GM21447 (cell line): Measurements from ENCODE around the gene IPO11.
"Not testable (repeated sequence)": the region's sequence is repeated elsewhere in the genome, so short reads cannot be mapped to it uniquely, and the experiment has no call there.

ENCODE experiments used
- ATAC-seq: cut with Tn5 transposase; IDR thresholded peaks from one replicate; pipeline ENCODE4 v1.9.1; 2021; ENCODE audit not compliant: unreplicated experiment

Gene IPO11

GRCh38 chr5:62596096-62596495 is 183.5 kb downstream of the IPO11 start:
- ATAC-seq = no peak

GRCh38 chr5:62596691-62597090 is 184.1 kb downstream of the IPO11 start:
- no peak for ATAC-seq

GRCh38 chr5:62597314-62597713 is 184.8 kb downstream of the IPO11 start:
- no peak for ATAC-seq

- ATAC-seq = no peak
Observed at GRCh38 chr5:62600560-62601252, 188.1 kb downstream of the IPO11 start.

- no peak for ATAC-seq
Observed at GRCh38 chr5:62603934-62604333, 191.4 kb downstream of the IPO11 start.

- no peak for ATAC-seq
Observed at GRCh38 chr5:62605638-62606037, 193.1 kb downstream of the IPO11 start.

- no peak for ATAC-seq
Observed at GRCh38 chr5:62606878-62607277, 194.3 kb downstream of the IPO11 start.

GRCh38 chr5:62607615-62608014 is 195.1 kb downstream of the IPO11 start:
- no peak for ATAC-seq

GRCh38 chr5:62608529-62609511 is 196.3 kb downstream of the IPO11 start:
- ATAC-seq = no peak

- ATAC-seq = no peak
Observed at GRCh38 chr5:62614355-62614754, 201.8 kb downstream of the IPO11 start.

GRCh38 chr5:62616615-62617277 is 204.2 kb downstream of the IPO11 start:
- ATAC-seq = no peak

- ATAC-seq = no peak
Observed at GRCh38 chr5:62617943-62618342, 205.4 kb downstream of the IPO11 start.

GRCh38 chr5:62620761-62621160 is 208.2 kb downstream of the IPO11 start:
- no peak for ATAC-seq

GRCh38 chr5:62621280-62621679 is 208.7 kb downstream of the IPO11 start:
- no peak for ATAC-seq

GRCh38 chr5:62623271-62623670 is 210.7 kb downstream of the IPO11 start:
- no peak for ATAC-seq

- ATAC-seq = not testable (repeated sequence)
Observed at GRCh38 chr5:62624436-62624835, 211.9 kb downstream of the IPO11 start.

GRCh38 chr5:62626534-62626933 is 214.0 kb downstream of the IPO11 start:
- ATAC-seq = no peak

- no peak for ATAC-seq
Observed at GRCh38 chr5:62627121-62627520, 214.6 kb downstream of the IPO11 start.

GRCh38 chr5:62627901-62628300 is 215.3 kb downstream of the IPO11 start:
- no peak for ATAC-seq

GRCh38 chr5:62631909-62632580 is 219.5 kb downstream of the IPO11 start:
- no peak for ATAC-seq

- ATAC-seq = no peak
Observed at GRCh38 chr5:62633243-62633642, 220.7 kb downstream of the IPO11 start.
